ENCODE measurements around the gene SEC14L6.

GRCh38 chr22:30541961-30542810 lies 4.4 kb downstream of the SEC14L6 start:
- TF ChIP-seq POLR2AphosphoS5 (IDR thresholded peaks at IDR 0.05): no peak
- no peak for TF ChIP-seq POLR2A (IDR thresholded peaks at IDR 0.05)
